GM19035 (cell line): ENCODE data around the gene NFIC.

Experiments used
- ATAC-seq: cut with Tn5 transposase; IDR thresholded peaks from one replicate; pipeline ENCODE4 v1.9.1; 2021; ENCODE audit not compliant: unreplicated experiment

The NFIC gene

GRCh38 chr19:3358689-3359014, 7.7 kb upstream of the NFIC start:
- ATAC-seq = no peak

- peak; percentile 47 for ATAC-seq
These were observed 7.1 kb upstream of the NFIC start for GRCh38 chr19:3359015-3359918.

GRCh38 chr19:3359919-3360420, 6.4 kb upstream of the NFIC start:
- peak; percentile 32 for ATAC-seq

- ATAC-seq = peak; percentile 24
These were observed 5.7 kb upstream of the NFIC start for GRCh38 chr19:3360421-3361383.

GRCh38 chr19:3361384-3362216, 4.8 kb upstream of the NFIC start:
- ATAC-seq = no peak

DNA sequence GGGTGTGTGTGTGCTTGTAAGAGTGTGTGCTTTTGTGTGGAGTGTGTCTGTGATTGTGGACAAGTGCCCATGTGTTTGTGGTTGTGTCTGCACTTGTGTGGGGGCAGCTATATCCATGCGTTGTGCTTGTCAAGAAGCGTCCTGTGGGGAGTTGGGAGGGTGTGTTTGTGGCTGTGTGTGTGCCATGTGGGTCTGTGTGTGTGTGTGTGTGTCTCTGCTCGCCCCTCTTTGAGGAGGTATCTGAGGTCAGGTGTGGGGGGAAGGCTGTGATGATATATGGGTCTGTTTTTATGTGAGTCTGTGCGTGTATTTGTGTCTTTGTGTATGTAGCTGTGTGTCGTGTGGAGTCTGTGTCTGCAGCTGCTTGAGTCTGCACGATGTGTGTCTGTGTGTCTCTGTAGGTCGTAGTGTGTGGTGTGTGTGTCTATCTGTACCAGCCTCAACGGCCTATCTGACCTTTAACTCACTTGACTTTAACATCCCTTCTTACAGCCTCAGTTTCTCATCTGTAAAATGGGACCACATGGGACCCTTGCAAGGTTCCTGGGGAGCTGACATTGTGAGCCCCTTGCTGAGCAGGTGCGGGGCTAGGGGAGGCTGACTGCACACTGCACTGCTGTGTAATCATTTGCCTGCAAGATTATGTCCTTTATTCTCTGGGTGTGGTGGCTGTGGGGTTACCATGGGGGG, 4.0 kb upstream of the NFIC start:
- no peak for ATAC-seq

DNA sequence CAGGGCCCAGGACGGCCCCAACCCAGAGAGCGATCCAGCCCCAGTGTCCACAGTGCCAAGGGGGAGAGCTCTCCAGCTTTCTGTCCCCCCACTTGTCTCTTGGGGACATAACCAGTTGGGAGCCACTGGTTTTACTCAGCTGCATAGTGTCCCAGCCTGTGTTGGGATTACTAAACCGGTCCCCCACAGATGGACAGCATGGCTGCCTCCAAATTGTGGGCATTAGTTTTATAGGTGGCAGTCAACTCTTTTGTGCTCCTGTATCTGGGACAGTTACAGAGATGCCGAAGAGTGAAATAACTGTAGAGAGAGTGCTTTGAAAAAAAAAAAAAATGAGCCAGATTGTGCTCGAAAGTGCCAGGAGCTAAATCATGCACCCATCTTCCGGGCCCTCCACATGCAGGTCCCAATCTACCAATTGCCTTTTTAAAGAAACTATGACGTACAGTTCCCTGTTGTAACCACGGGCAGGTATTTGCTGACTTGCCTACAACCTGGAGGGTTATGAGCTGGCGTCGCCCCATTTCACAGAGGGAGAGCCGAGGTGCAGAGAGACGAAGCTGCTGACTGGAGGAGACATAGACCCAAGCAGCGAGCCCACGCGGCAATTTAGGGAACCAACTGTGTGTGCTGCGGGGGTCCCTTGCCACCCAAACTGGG, 2.4 kb upstream of the NFIC start:
- ATAC-seq = no peak

GRCh38 chr19:3364501-3364858, 1.9 kb upstream of the NFIC start:
- ATAC-seq = no peak

DNA sequence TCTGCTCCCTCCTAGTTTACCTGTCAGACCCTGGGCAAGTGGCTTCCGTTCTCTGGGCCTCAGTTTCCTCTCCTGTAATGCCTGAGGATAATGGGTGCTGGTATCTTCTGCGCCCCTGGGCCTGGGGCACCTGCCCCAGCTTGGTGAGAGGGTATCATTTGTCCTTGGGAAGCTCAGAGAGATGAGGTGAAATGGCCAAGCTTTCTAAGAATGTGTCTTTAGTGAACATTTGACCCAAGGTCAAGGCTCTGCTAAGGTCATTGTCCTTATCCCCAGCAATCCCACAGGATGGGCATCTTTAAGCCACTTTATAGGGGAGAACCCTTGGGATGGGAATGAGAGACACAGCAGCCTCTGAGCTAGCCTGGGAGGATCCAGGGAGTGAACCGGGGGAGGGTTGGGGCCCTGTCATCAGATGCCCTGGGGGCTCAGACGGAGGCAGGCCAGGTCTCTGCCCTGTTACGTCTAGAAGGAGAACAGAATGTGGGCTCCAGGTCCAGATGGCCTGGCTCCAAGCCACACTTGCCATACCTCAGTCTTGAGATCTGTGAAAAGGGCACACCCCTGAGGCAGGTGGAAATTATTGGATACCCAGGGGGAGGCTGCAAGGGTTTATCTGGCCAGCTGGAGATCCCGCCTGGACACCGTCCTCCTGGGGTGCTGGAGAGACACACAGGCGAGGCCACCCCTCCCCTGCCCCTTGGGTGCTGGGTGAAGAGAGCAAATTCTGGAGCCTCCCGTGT, 1.1 kb upstream of the NFIC start:
- ATAC-seq = no peak

- ATAC-seq = no peak
These were observed 607 bp downstream of the NFIC start for GRCh38 chr19:3366753-3367627.

DNA sequence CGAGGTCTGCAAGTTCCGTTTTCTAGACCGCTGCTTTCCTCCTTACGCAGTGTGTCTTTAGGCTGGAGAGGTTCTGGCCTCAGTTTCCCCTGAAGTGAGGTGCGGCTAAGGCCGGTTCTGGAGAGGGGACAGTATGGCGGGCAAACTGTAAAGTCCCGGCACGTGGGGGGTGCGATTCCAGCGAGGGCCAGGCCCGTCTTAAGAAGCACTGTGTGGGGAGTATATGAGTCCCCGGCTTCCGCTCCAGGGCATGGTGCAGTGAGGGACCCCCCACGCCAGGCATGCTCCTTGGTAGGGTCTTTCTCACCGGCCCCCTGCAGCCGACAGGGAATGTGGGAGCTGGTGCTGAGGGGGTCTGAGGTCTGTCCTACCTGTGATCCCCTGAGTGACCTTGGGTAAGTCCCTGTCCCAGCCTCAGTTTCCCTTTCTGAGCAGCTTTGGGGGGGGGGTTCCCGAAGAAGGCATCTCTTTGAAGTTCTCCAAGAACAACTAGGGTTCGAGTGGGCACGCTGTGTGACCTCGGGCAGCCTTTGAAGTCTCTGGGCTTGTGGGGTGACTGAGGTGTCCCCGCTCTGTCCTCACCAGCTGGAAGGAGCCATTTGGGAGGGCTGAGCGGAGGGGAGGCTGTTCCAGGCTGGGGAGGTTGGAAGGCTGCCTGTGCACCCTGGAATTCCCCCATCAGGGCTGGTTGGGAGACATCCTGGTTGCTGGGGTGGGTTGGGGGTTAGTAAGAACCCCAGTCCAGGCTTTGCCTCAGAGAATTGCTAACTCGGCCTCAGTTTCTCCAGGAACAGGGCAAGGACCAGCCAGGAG, 1.5 kb downstream of the NFIC start:
- no peak for ATAC-seq

DNA sequence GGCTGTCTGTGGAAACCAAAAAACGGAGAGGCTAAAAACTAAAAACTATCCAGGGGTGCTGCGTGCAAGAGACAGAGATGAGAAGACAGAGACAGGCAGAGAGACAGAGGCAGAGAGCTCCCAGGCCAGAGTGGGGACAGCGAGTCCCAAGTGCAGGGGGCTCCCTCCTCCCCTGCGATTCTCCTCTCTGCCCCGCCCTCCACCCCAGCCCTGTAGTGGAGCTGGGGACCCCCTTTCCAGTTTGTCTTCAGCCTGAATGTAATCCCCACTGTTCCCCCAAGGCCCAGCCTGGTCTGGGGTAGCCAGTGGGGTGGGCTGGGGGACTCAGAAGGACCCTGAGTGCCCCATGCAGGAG, 2.0 kb downstream of the NFIC start:
- ATAC-seq = no peak

DNA sequence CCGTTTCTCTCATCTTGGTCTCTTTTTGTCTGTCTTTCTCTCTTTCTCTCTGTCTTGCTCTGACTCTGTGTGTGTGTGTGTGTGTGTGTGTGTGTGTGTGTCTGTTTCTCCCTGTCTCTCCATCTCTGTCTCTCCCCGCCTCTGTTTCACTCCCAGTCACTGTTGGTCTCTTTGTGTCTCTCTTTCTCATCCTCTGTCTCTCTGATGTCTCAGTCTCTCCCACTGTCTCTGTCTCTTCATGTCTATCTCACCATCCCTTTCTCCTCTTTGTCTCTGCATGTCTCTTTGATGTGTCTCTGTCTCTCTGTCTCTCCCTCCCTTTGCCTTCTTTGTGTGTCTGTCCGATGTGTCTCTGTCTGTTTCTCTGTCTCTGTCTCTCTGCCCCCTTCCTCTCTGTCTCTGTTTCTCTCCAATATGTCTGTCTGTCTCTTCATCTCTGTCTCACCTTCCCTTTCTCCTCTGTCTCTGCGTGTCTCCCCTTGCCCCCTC, 2.5 kb downstream of the NFIC start:
- ATAC-seq = no peak

DNA sequence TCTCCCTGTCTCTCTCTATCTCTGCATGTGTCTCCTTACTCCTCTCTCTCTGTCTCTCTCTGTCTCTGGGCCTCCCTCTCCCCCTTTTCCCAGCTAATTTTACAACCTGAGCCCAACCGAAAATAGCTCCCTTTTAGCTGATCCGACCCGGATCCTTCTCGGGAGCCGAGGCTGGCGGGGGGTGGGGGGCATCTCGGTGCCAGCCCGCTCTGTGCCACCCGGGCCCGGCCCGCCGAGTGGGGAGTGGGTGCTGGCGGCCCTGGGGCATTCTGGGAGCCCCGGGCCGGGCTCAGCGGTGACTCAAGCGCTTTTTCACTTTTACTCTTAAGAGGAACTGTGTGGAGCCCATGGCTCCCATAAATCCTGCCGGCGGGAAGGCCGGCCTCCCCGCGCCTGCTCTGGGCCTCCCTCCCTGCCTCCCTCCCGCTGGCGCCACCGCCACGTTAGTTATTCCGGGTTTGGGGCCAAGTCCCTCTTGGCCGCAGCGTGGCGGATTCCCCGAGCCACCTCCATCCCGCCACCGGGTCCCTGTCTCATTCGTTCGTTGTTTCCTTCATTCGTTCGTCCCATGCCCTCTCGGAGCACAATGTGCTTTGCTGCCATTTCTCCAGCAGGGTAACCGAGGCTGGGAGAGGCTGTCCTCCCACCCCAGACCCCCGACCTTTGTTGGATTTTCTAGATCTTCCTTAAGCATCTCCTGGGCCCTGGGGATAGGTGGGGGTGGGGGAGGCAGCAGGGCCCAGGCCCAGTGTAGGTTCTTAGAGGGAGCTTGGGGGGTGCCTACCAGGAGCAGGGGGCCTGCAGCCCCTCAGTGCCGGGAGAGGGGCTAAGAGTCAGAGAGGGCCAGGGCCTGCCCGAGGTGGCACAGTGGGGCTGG, 3.2 kb downstream of the NFIC start:
- no peak for ATAC-seq

- ATAC-seq = no peak
These were observed 3.9 kb downstream of the NFIC start for GRCh38 chr19:3370214-3370720.
